HG03196 (cell line): ENCODE data around the gene HOMER2.
"Not testable (repeated sequence)": the region's sequence is repeated elsewhere in the genome, so short reads cannot be mapped to it uniquely, and the experiment has no call there.

Source experiments
- ATAC-seq: cut with Tn5 transposase; IDR thresholded peaks from one replicate; pipeline ENCODE4 v1.9.1; 2021; ENCODE audit not compliant: unreplicated experiment

HOMER2 gene

GRCh38 chr15:82966671-82967071 lies 14.2 kb upstream of the HOMER2 start:
- ATAC-seq, result peak; percentile 91

GRCh38 chr15:82964890-82965289 lies 12.4 kb upstream of the HOMER2 start:
- ATAC-seq, result no peak

- no peak for ATAC-seq
Measured at GRCh38 chr15:82963471-82964341, 11.2 kb upstream of the HOMER2 start.

DNA sequence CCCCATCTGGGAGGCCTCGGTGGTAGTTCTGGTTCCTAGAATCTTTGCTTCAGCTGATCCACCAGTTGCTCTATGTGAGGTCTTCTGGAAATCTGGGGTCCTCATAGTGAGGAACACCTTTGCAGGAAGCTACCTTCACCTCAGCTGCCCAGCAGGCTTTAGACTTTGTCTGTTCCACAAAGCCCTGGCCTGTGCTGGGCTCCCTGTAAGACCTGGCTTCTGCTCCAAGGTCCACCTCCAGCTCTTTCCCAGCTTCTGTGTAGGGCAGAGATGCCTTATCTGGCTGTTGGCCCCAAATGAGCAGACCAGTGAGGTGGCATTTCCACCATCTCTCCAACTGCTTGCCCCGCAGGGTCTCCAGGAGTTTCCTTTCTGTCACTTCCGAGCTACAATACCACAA lies 8.2 kb upstream of the HOMER2 start:
- ATAC-seq, result no peak

DNA sequence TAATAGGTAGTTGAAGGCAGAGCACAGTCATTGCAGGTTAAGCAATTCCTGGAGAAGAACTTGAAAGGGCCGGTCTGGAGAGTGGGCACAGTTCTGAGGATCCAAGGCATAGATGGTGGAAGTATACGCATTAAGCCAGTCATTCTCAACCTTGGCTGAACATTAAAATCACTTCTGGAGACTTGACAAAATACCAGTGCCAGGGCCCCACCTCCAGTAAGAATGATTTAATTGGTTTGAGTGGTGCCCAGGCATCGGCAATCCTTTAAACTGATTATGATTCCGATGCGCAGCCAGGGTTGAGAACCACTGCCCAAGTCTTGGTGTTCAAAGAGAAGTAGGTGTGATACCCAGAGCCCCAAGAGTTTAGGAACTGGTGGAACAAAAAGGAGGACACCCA lies 6.9 kb upstream of the HOMER2 start:
- ATAC-seq, result no peak

GRCh38 chr15:82958638-82959037 lies 6.1 kb upstream of the HOMER2 start:
- no peak for ATAC-seq

DNA sequence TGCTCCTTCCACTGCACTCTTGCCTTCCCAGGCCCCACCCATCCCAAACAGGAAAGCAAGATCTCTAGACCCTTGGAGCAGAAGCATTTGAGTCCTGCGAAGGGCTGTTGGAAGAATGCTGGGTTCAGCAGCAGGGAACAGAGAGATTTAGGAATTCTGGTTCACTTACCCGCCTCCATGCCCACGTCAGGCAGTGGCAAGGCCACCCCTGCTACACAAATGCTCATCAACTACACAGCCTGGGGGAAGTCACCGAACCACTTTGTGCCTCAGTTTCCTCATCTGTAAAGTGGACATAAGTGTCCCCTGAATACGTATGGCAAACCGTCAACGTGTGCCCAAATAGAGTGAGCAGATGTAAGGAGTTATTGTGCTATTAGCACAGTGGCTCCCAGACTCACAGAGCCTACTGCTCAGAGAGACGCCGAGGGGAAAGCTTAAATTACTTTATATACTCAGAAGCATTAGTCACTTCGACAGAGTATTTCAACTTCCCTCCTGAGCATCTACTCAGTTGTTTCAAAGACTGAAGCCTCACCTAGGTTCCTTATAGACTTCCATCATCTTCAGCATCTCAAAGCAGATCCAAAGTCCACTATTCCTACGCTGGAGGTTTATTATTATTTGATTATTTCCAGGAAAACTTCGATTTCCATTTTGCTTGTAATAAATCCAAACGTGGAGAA lies 905 bp downstream of the HOMER2 start:
- no peak for ATAC-seq

- no peak for ATAC-seq
Measured at GRCh38 chr15:82950746-82951370, 1.7 kb downstream of the HOMER2 start.

DNA sequence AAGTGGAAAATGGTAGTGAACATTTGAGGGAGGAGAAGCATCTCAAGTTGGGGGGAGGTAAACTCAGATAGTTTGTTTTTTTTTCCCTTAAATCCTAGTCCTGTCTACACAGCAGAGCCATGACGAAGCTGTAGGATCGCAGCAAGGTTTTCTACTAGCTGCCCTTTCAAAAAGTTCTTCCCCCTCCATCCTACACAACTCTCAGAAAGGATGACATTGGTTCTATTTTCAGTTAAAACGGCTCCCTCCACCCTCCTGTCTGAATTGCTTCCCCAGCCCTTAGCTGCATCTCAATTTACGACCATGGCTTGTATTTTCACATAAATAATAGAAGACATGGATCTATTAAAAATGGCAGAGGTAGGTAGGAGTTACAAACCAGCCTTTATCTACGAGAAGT lies 2.2 kb downstream of the HOMER2 start:
- no peak for ATAC-seq

DNA sequence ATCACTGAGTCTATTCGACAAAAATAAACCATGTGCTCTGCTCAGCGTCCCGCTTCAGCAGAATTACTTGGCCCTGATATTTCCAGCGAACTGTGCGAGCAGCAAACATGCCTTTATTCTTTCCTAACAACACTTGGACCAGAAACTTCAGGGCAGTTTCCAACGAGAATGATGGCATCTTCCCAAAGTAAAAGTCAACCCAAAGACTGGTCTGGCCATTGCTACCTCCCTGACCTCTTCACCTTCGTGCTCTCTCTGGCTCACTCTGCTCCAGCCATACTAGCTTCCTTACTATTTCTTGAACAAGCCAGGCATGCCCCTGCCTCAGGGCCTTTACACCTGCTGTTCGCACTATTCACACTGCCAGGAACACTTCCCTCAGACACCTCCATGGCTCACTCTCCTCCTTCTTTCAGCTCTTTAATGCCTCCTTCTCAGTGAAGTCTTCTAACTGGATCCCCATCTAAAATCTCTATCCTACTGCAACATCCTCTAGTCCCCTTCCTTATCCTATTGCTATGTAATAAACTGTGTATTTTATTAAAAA lies 6.3 kb downstream of the HOMER2 start:
- ATAC-seq, result no peak

DNA sequence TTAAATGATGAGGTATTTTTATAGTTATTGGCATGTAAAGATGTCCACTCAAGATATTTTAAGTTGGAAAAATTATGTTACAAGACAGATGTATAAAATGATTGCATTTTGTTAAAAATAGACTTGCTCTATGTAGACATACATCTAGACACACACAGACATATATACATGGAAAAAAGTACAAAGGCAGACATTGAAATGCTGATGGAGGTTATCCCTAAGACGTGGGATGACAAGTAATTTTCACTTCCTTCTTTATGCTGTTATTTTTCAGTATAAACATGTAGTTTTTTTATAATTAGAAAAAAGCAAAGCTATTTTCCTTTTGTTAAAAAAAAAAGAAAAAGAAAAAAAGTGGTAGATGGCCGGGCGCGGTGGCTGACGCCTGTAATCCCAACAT lies 7.2 kb downstream of the HOMER2 start:
- ATAC-seq, result no peak

DNA sequence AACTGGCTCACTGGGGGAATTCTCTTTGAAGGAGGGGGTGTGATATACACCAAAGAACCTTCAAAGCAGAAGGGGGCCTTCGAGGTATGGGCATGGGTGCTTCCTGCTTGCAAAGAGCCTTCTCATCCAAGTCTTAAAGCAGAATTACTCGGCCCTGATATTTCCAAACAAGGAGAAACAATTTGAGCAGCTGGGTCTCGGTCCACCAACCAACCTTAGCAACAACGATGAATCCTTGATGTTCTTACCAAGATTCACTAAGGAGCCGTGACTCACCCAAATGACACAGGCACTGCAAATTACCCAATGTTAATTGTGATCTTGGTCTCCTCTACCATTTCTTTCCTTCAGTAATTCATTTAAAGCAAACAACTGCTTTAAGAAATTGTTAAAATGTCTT lies 7.7 kb downstream of the HOMER2 start:
- ATAC-seq, result no peak

GRCh38 chr15:82944056-82944455 lies 8.5 kb downstream of the HOMER2 start:
- no peak for ATAC-seq

- ATAC-seq, result no peak
Measured at GRCh38 chr15:82943176-82943575, 9.3 kb downstream of the HOMER2 start.

DNA sequence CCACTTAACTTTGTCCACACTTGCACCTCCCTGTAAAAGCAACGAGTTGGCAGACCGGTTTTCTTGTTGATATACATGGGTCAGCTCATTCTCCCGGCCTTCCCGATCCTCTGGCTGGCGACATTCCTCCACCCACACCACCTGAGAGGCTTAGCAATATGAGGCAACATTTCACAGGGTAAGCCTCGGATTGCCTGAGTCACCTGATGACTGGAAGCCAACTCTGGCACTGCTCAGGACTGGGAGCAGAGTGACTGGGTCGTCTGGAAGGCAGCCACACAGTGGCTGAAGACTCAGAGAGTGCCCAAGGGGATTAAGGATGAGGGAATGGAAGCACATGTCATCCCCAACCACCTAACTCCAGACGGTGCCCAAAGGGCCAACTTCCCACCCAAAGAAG lies 9.8 kb downstream of the HOMER2 start:
- no peak for ATAC-seq

DNA sequence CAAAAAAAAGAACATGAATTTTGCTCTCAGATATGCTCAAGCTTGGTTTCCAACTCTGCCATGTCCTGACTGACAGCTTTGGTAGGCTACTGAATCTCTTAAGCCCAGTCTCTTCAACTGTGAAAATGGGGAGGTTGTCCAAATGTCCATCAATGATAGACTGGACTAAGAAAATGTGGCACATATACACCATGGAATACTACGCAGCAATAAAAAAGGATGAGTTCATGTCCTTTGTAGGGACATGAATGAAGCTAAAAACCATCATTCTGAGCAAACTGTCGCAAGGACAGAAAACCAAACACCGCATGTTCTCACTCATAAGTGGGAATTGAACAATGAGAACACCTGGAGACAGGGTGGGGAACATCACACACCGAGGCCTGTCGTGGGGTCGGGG lies 12.8 kb downstream of the HOMER2 start:
- ATAC-seq, result not testable (repeated sequence)

GRCh38 chr15:82937712-82938058 lies 14.8 kb downstream of the HOMER2 start:
- no peak for ATAC-seq

- no peak for ATAC-seq
Measured at GRCh38 chr15:82936966-82937711, 15.4 kb downstream of the HOMER2 start.

GRCh38 chr15:82935382-82935781 lies 17.1 kb downstream of the HOMER2 start:
- ATAC-seq, result no peak

DNA sequence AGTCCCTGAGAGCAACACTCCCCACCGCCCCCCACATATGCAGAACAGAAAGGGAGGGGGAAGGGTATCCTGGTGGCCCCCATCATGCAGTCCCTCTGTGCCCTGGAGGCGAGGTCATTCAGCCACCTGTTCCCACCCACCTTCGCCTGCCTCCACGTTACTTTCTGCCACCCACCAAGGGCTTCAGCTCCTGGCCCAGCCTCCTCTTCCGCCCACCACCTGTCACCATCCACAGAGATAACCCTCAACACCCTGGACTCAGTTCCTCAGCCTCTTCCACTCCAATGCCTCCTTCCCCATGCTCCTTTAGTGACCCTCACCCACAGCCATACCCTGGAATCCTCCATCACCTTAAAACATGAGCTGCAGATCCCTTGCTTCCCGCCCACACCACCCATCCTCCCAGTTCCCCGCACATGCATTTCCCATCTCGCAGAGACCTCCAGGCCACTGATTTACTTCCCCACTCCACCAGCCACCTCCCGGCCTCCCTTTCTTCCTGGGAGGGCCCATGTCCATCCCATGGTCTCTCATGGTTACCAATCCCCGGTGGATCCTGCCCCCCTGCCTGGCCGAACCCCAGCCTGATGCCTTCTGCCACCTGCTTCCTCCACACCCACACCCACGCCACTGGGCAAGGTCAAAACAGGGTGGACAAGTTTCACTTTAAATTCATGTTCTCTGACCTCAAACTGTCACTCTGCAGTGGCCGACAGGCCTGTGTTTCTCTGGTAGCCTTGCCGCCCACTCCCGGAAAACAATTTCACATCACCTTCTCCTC lies 18.2 kb downstream of the HOMER2 start:
- no peak for ATAC-seq
